IMR-90 (cell line): ENCODE measurements around the gene NOL4L. TPM values are rescaled to one million over a fixed set of nuclear protein-coding genes. Genes with fewer than 3 reads are reported as not detected.

ENCODE experiments used
- ATAC-seq: fragments of 200-7000 bp; cut with Tn5 transposase; 2 replicates; pipeline ENCODE4 v1.9.1; 2020; ENCODE audit warnings: low read depth, mild to moderate bottlenecking, moderate library complexity
- BruUV-seq: library from RNA; stranded (reverse); fragments of 400-500 nt; replicated peaks from 2 replicates; lab custom pipeline; 2021; lab: Mats Ljungman, UMichigan
- CTCF ChIA-PET: fragments of 300-600 bp; formaldehyde crosslinking; extraction: SDS; loops from one replicate; lab custom pipeline; 2021; ENCODE audit warnings: antibody characterized with exemption; lab: Yijun Ruan, JAX
- POLR2A ChIA-PET: fragments of 300-600 bp; sonication (Branson Sonifier 250); formaldehyde crosslinking; loops from one replicate; lab custom pipeline; 2022; ENCODE audit warnings: antibody characterized with exemption; ENCODE audit not compliant: unreplicated experiment; lab: Charles Lee
- DNase-seq: peaks from one replicate; pipeline ENCODE4 v3.0.0; 2013
- H2AFZ ChIP-seq: replicated peaks from 2 replicates; pipeline ENCODE3; 2013; ENCODE audit warnings: low read length, mild to moderate bottlenecking; ENCODE audit not compliant: poor library complexity
- H2AK5ac ChIP-seq: 2 replicates; pipeline ENCODE4 v1.6.1; 2013; ENCODE audit warnings: low read depth, low read length, inconsistent platforms
- H2AK9ac ChIP-seq: replicated peaks from 2 replicates; pipeline ENCODE3; 2013; ENCODE audit warnings: mild to moderate bottlenecking, low read depth, low read length, moderate library complexity; ENCODE audit not compliant: poor library complexity
- H2BK120ac ChIP-seq: 2 replicates; pipeline ENCODE4 v1.6.1; 2013; ENCODE audit warnings: low read depth, low read length, inconsistent platforms
- H2BK15ac ChIP-seq: 3 replicates; pipeline ENCODE4 v1.6.1; 2013; ENCODE audit warnings: low read depth, low read length, inconsistent platforms
- H2BK20ac ChIP-seq: 2 replicates; pipeline ENCODE4 v1.6.1; 2013; ENCODE audit warnings: low read depth, mild to moderate bottlenecking, inconsistent platforms, low read length, moderate library complexity
- H2BK5ac ChIP-seq: 2 replicates; pipeline ENCODE4 v1.6.1; 2013; ENCODE audit warnings: mild to moderate bottlenecking, low read depth, low read length, inconsistent platforms; ENCODE audit not compliant: poor library complexity, severe bottlenecking
- H3K14ac ChIP-seq: replicated peaks from 2 replicates; pipeline ENCODE4 v1.6.1; 2013; ENCODE audit warnings: low read depth, low read length, inconsistent platforms
- H3K18ac ChIP-seq: 2 replicates; pipeline ENCODE4 v1.6.1; 2013; ENCODE audit warnings: low read depth, low read length, control low read depth
- H3K23ac ChIP-seq: 2 replicates; pipeline ENCODE4 v1.6.1; 2013; ENCODE audit warnings: low read depth, low read length, inconsistent platforms
- H3K27ac ChIP-seq: 2 replicates; pipeline ENCODE4 v1.5.1; 2013; ENCODE audit warnings: mild to moderate bottlenecking, control low read depth, low read length; ENCODE audit not compliant: insufficient read depth
- H3K27me3 ChIP-seq: 2 replicates; pipeline ENCODE4 v1.6.1; 2013; ENCODE audit warnings: low read length; ENCODE audit not compliant: control insufficient read depth, insufficient read depth
- H3K36me3 ChIP-seq: 2 replicates; pipeline ENCODE4 v1.6.1; 2013; ENCODE audit warnings: low read length, mixed read lengths; ENCODE audit not compliant: control insufficient read depth, insufficient read depth
- H3K4ac ChIP-seq: 2 replicates; pipeline ENCODE4 v1.6.1; 2013; ENCODE audit warnings: low read depth, low read length, inconsistent platforms
- H3K4me1 ChIP-seq: 2 replicates; pipeline ENCODE4 v1.6.1; 2013; ENCODE audit warnings: low read length, mixed read lengths; ENCODE audit not compliant: control insufficient read depth, insufficient read depth
- H3K4me2 ChIP-seq: 2 replicates; pipeline ENCODE4 v1.6.1; 2013; ENCODE audit warnings: low read depth, mild to moderate bottlenecking, control low read depth, low read length, moderate library complexity
- H3K4me3 ChIP-seq: 2 replicates; pipeline ENCODE4 v1.5.1; 2013; ENCODE audit warnings: low read depth, mild to moderate bottlenecking, control low read depth, low read length, moderate library complexity; ENCODE audit not compliant: insufficient read depth
- H3K56ac ChIP-seq: 2 replicates; pipeline ENCODE4 v1.6.1; 2013; ENCODE audit warnings: low read length, inconsistent platforms; ENCODE audit not compliant: insufficient read depth; ENCODE audit errors: extremely low read depth
- H3K79me1 ChIP-seq, 2 experiments: 2 replicates each; pipeline ENCODE4 v1.6.1; 2013; ENCODE audit warnings: low read length in 2 of 2, inconsistent platforms in 1 of 2, low read depth in 1 of 2
- H3K9ac ChIP-seq: 2 replicates; pipeline ENCODE4 v1.6.1; 2013; ENCODE audit warnings: low read depth, low read length, control low read depth
- H3K9me1 ChIP-seq: 2 replicates; pipeline ENCODE4 v1.6.1; 2013; ENCODE audit warnings: low read length, inconsistent platforms; ENCODE audit not compliant: insufficient read depth
- H3K9me3 ChIP-seq: 2 replicates; pipeline ENCODE4 v1.6.1; 2013; ENCODE audit warnings: low read length; ENCODE audit not compliant: control insufficient read depth, insufficient read depth
- H4K20me1 ChIP-seq: 2 replicates; pipeline ENCODE4 v1.6.1; 2013; ENCODE audit warnings: low read length, inconsistent platforms; ENCODE audit not compliant: insufficient read depth
- H4K5ac ChIP-seq: 2 replicates; pipeline ENCODE4 v1.6.1; 2013; ENCODE audit warnings: mild to moderate bottlenecking, low read depth, low read length, control low read depth
- H4K8ac ChIP-seq, 2 experiments: 2 replicates each; pipeline ENCODE4 v1.6.1; 2013; ENCODE audit warnings: low read depth in 2 of 2, low read length in 2 of 2, control low read depth in 1 of 2, inconsistent platforms in 1 of 2
- H4K91ac ChIP-seq: 2 replicates; pipeline ENCODE4 v1.6.1; 2013; ENCODE audit warnings: low read depth, low read length, inconsistent platforms; ENCODE audit not compliant: insufficient read depth
- CEBPB ChIP-seq: IDR thresholded peaks from 2 replicates; pipeline ENCODE4 v1.6.1; 2012; ENCODE audit warnings: low read depth, low read length, improper control_type of control experiment
- CHD1 ChIP-seq: IDR thresholded peaks from 2 replicates; pipeline ENCODE4 v1.6.1; 2012; ENCODE audit warnings: low read depth, low read length, improper control_type of control experiment
- FOS ChIP-seq: fragments of 150-350 bp; IDR thresholded peaks from 2 replicates; pipeline ENCODE4 v1.6.1; 2016; ENCODE audit warnings: low read depth, low read length
- MXI1 ChIP-seq: IDR thresholded peaks from 2 replicates; pipeline ENCODE4 v1.6.1; 2012; ENCODE audit warnings: low read depth, mild to moderate bottlenecking, low read length, moderate library complexity, borderline replicate concordance
- NFE2L2 ChIP-seq: fragments of 150-350 bp; IDR thresholded peaks from 2 replicates; pipeline ENCODE4 v1.6.1; 2016; ENCODE audit warnings: low read depth, mild to moderate bottlenecking, low read length
- POLR2A ChIP-seq: IDR thresholded peaks from 2 replicates; pipeline ENCODE4 v1.6.1; 2012; ENCODE audit warnings: mild to moderate bottlenecking, low read depth, low read length
- RAD21 ChIP-seq: IDR thresholded peaks from 2 replicates; pipeline ENCODE4 v1.6.1; 2012; ENCODE audit warnings: low read length, improper control_type of control experiment
- RFX5 ChIP-seq: IDR thresholded peaks from 2 replicates; pipeline ENCODE4 v1.8.0; 2012; ENCODE audit warnings: low read depth, mild to moderate bottlenecking, low read length, moderate library complexity
- WGBS, 2 experiments: methylation state at CpG; one replicate each; pipeline versions ENCODE4 v1.1.5 to v1.1.7; 2013; ENCODE audit warnings: missing lambda C conversion rate in 2 of 2; ENCODE audit not compliant: insufficient read length in 1 of 2; ENCODE audit errors: extremely low coverage in 2 of 2; 5-methylcytosine and 5-hydroxymethylcytosine counted together
- dilution Hi-C: fragments of 300-500 bp; cut with HindIII; formaldehyde crosslinking; loops from one replicate; pipeline ENCODE4 v1.14.3; 2018; ENCODE audit warnings: low sequenced_read_pairs; ENCODE audit not compliant: unreplicated experiment
- in situ Hi-C: fragments of 300-500 bp; cut with MboI; formaldehyde crosslinking; loops from 3 replicates; pipeline ENCODE4 v1.14.3; 2019; ENCODE audit warnings: low sequenced_read_pairs, inconsistent platforms, mixed read lengths
- intact Hi-C: fragments of 100-400 bp; cut with micrococcal nuclease; formaldehyde crosslinking; loops from 2 replicates; pipeline ENCODE4 v1.10.0; 2022
- polyA plus RNA-seq, 3 experiments: library from polyadenylated mRNA; depleted of rRNA; stranded (reverse); fragments of >200 nt; gene quantifications; 2 replicates each; pipeline ENCODE4 v1.2.3, GENCODE V29; 2012; ENCODE audit warnings: low replicate concordance in 1 of 3
- total RNA-seq: library from RNA; depleted of rRNA; stranded (reverse); fragments of >200 nt; gene quantifications from 2 replicates; pipeline ENCODE4 v1.2.3, GENCODE V29; 2012
- TF ChIP-seq, protein P1 (sequence below): conservative IDR thresholded peaks from 2 replicates; pipeline ENCODE4 v1.5.1; 2012; ENCODE audit warnings: mild to moderate bottlenecking, low read depth, low read length, improper control_type of control experiment

The NOL4L gene
- total and polyA plus RNA-seq, 2 of the 4 experiments (the other 2 are of a cell fraction): 4.7 to 13.3 TPM

DNA sequence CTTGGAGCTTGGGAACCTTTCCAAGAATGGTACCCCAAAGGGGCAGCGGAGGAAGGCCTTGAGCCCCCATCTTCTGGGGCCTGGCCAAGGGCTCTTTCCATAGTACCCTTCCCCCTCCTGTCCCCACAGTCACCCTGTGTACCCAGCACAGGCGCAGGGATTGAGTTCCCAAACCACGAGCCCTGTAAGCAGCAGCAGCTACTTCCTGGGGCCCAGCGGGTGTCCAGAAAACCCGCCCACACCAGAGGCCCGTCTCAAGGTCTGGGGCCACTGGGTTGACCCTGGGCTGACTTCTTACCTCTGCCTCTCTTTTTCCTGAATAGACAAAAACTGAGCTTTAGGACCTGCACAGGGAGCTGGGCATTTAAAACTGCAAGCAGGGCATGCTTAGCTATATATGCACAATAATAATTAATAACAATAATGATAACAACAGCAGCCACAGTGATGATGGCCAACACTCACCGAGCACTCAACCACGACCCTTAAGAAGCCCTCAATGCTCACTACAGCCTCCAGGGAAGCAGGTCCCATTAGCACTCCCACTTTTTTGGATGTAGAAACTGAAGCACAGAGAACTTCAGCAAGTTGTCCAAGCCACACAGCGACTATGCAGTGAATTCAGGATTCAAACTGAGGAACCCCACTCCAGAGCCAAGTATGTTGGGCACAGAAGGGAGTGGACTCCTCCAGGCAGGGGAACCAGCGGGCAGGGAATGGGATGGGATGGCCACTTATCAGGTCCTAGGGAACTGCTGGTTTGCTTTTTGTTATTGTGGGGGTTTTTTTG lies 14.5 kb downstream of the NOL4L start:
- Histone ChIP-seq H3K27ac (no peak overlapping the region), H3K79me1 (peaks cover 0 to 4% of the 10 kb centered on the region in 2 experiments; a peak in 2 of 4 replicates), H3K36me3 (no peaks in the 10 kb centered on the region), H3K56ac (no peak overlapping the region), H2BK5ac (no peak overlapping the region), H3K9me1 (peaks cover 14% of the 10 kb centered on the region), H3K4me3 (no peak overlapping the region), H3K4me1 (peaks cover 10% of the 10 kb centered on the region), H2BK15ac (no peak overlapping the region), H3K9me3 (no peaks in the 10 kb centered on the region), H2AK9ac (no peak overlapping the region), H3K27me3 (no peaks in the 10 kb centered on the region; the same call in 1 of the 2 replicates), H4K5ac (no peak overlapping the region), H2AFZ (peak overlapping the region; percentile 26), H3K9ac (no peak overlapping the region), H3K4me2 (no peak overlapping the region), H2BK20ac (no peak overlapping the region), H4K91ac (no peak overlapping the region), H2BK120ac (no peak overlapping the region), H2AK5ac (no peak overlapping the region), H3K14ac (no peak overlapping the region), H3K18ac (no peak overlapping the region), H3K23ac (no peak overlapping the region), H4K8ac (no peak overlapping the region), H4K20me1 (0 out of 2 replicates have a peak, but pooled peaks cover 4% of the 10 kb centered on the region), H3K4ac (no peak overlapping the region)
- TF ChIP-seq POLR2A (no peak), MXI1 (no peak), FOS (no peak), NFE2L2 (no peak), RAD21 (no peak), CEBPB (no peak), CHD1 (no peak), RFX5 (no peak)
- TF ChIP-seq, protein P1, sequence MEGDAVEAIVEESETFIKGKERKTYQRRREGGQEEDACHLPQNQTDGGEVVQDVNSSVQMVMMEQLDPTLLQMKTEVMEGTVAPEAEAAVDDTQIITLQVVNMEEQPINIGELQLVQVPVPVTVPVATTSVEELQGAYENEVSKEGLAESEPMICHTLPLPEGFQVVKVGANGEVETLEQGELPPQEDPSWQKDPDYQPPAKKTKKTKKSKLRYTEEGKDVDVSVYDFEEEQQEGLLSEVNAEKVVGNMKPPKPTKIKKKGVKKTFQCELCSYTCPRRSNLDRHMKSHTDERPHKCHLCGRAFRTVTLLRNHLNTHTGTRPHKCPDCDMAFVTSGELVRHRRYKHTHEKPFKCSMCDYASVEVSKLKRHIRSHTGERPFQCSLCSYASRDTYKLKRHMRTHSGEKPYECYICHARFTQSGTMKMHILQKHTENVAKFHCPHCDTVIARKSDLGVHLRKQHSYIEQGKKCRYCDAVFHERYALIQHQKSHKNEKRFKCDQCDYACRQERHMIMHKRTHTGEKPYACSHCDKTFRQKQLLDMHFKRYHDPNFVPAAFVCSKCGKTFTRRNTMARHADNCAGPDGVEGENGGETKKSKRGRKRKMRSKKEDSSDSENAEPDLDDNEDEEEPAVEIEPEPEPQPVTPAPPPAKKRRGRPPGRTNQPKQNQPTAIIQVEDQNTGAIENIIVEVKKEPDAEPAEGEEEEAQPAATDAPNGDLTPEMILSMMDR: no peak
- 96% methylated on average over 3 of the region's 10 CpGs; no CpG with 5 or more reads in 1 of the 2 experiments for WGBS, 2 experiments
- in situ Hi-C loops: no loop called here
- ChIA-PET CTCF (no interaction called here), POLR2A (no interaction called here)
- intact Hi-C loops: no loop called here
- dilution Hi-C loops: no loop called here
- DNase-seq: no peak
- BruUV-seq: no TSS peak
- ATAC-seq: no peak
